ENCODE results near the gene IL10RB. TPM values are rescaled to one million over a fixed set of nuclear protein-coding genes. Genes with fewer than 3 reads are reported as not detected.

IL10RB gene
- total RNA-seq, 1 experiment from 2014 or later = 3.1 TPM

- Histone ChIP-seq H2AK5ac (ENCODE audit: insufficient read length, low read length) (no peak overlapping the region), H4K91ac (ENCODE audit: insufficient read length, low read depth, low read length) (no peak overlapping the region), H2AFZ (ENCODE audit: low read length) (no peak overlapping the region), H3K4me2 (ENCODE audit: insufficient read depth, insufficient read length, low read length) (no peak overlapping the region), H2BK12ac (ENCODE audit: insufficient read length, low read depth, low read length) (no peak overlapping the region), H4K8ac (replicated peaks; ENCODE audit: insufficient read length, low read depth, low read length) (no peak overlapping the region), H3K4ac (ENCODE audit: low read depth, low read length) (no peak overlapping the region), H3K27ac (ENCODE audit: insufficient read length, low read depth, low read length) (no peak overlapping the region), H3K27me3 (ENCODE audit: insufficient read depth, low read length) (no peaks in the 10 kb centered on the region), H2BK5ac (ENCODE audit: insufficient read length, low read length) (no peak overlapping the region), H3T11ph (ENCODE audit: low read length) (no peak overlapping the region), H3K9me3 (ENCODE audit: control insufficient read depth, low read depth, low read length) (no peaks in the 10 kb centered on the region), H3K14ac (ENCODE audit: insufficient read depth, low read length) (no peak overlapping the region), H3K23ac (ENCODE audit: insufficient read length, low read depth, low read length) (no peak overlapping the region), H4K20me1 (ENCODE audit: control insufficient read depth, insufficient read depth, insufficient read length) (no peaks in the 10 kb centered on the region), H3K23me2 (ENCODE audit: insufficient read length, low read depth, low read length, poor library complexity, severe bottlenecking) (no peaks in the 10 kb centered on the region), H3K56ac (ENCODE audit: insufficient read length, low read depth, low read length) (no peak overlapping the region), H3K4me1 (ENCODE audit: insufficient read depth, low read length) (no peaks in the 10 kb centered on the region), H3K9ac (ENCODE audit: extremely low read depth, insufficient read length, low read length) (no peak overlapping the region), H3K79me1 (ENCODE audit: insufficient read depth, low read depth, low read length, poor library complexity, severe bottlenecking) (no peaks in the 10 kb centered on the region), H3K18ac (ENCODE audit: insufficient read length, low read depth, low read length) (no peak overlapping the region), H3K79me2 (ENCODE audit: insufficient read depth, low read length) (no peaks in the 10 kb centered on the region), H2BK15ac (ENCODE audit: low read depth, low read length) (no peak overlapping the region), H2BK120ac (ENCODE audit: low read depth, low read length, poor library complexity, severe bottlenecking) (no peak overlapping the region), H2BK20ac (ENCODE audit: low read depth, low read length, poor library complexity, severe bottlenecking) (no peak overlapping the region), H4K5ac (ENCODE audit: insufficient read length, low read depth, low read length) (no peak overlapping the region)
- Mint-ChIP-seq H3K27ac (no peak overlapping the region), H3K27me3 (ENCODE audit: low read depth) (peaks cover 6% of the 10 kb centered on the region), H3K36me3 (ENCODE audit: insufficient read depth in 1 of 3, low read depth in 3 of 3) (no peaks in the 10 kb centered on the region), H3K4me1 (no peaks in the 10 kb centered on the region), H3K9me3 (peaks cover 0 to 2% of the 10 kb centered on the region in 2 experiments; a peak in 1 of 5 replicates), H3K4me3 (no peak overlapping the region)
- DNase-seq = no peak
- no peak for TF ChIP-seq CTCF (conservative IDR thresholded peaks at IDR 0.05)
- WGBS (ENCODE audit: extremely low coverage, insufficient read length, low lambda C conversion rate) = no CpG with 5 or more reads among the region's 1 CpG
Observed at GRCh38 chr21:33313183-33313582, 47.0 kb downstream of the IL10RB start.

Data from H9 (cell line).